GM12891 (cell line): ENCODE data around the gene PRPSAP2.
"Not testable (repeated sequence)": the region's sequence is repeated elsewhere in the genome, so short reads cannot be mapped to it uniquely, and the experiment has no call there.

Experiments used
- DNase-seq: peaks from one replicate; pipeline ENCODE4 v3.0.0; 2011; ENCODE audit warnings: low spot score; ENCODE audit not compliant: insufficient read length
- FAIRE-seq: peaks from 2 replicates; lab custom pipeline; 2011; peaks lifted over from hg19 to GRCh38; lab: Jason Lieb, UNC
- PAX5 ChIP-seq: IDR thresholded peaks from 2 replicates; pipeline ENCODE4 v1.6.1; 2011; ENCODE audit warnings: low read length, moderate library complexity, mild to moderate bottlenecking; ENCODE audit not compliant: insufficient read depth, severe bottlenecking
- POLR2A ChIP-seq: IDR thresholded peaks from 2 replicates; pipeline ENCODE4 v1.6.1; 2011; ENCODE audit warnings: low read depth, low read length, control low read depth
- POLR2AphosphoS5 ChIP-seq: IDR thresholded peaks from 2 replicates; pipeline ENCODE4 v1.6.1; 2011; ENCODE audit warnings: low read depth, low read length, control low read depth
- POU2F2 ChIP-seq: IDR thresholded peaks from 2 replicates; pipeline ENCODE4 v1.6.1; 2011; ENCODE audit warnings: low read depth, mild to moderate bottlenecking, control low read depth, low read length, moderate library complexity
- SPI1 ChIP-seq: IDR thresholded peaks from 2 replicates; pipeline ENCODE4 v1.6.1; 2011; ENCODE audit warnings: low read depth, low read length, control low read depth
- TAF1 ChIP-seq: IDR thresholded peaks from 2 replicates; pipeline ENCODE4 v1.6.1; 2011; ENCODE audit warnings: low read depth, low read length, control low read depth

The PRPSAP2 gene

DNA sequence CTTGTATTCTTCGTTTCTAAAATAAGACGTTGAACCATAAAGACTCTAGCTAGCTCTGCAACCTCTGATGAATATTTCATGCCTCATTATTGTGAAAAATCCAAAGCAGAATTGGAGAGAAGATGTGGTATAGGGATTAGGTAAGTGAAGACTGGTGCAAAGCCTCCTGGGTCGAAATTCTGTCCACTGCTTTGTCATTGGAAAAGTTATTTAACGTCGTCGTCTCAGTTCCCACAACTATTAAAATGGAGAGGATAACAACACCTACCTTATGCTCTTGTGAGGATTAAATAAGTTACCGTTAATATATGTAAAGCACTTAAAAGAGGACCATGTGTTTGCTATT lies 1.4 kb upstream of the PRPSAP2 start:
- TF ChIP-seq TAF1 = no peak
- no peak for TF ChIP-seq POLR2A
- TF ChIP-seq POU2F2 = no peak
- no peak for TF ChIP-seq SPI1
- no peak for TF ChIP-seq PAX5
- TF ChIP-seq POLR2AphosphoS5 = no peak
- DNase-seq (no peak), FAIRE-seq (no peak)

GRCh38 chr17:18858567-18859245 lies 775 bp downstream of the PRPSAP2 start:
- no peak for DNase-seq
- TF ChIP-seq SPI1 = no peak
- 0 out of 2 replicates have a peak, but pooled peaks have one; percentile 13 for TF ChIP-seq POLR2A
- TF ChIP-seq PAX5 = no peak
- TF ChIP-seq POU2F2 = no peak
- TF ChIP-seq TAF1 = no peak
- TF ChIP-seq POLR2AphosphoS5 = no peak
- no peak for FAIRE-seq

- DNase-seq (no peak), FAIRE-seq (peak; percentile 58)
- TF ChIP-seq PAX5 (no peak), SPI1 (no peak), POLR2A (no peak), POU2F2 (no peak), TAF1 (no peak), POLR2AphosphoS5 (no peak)
Measured at GRCh38 chr17:18859256-18859655, 1.3 kb downstream of the PRPSAP2 start.

- FAIRE-seq (peak; percentile 82), DNase-seq (no peak)
- no peak for TF ChIP-seq TAF1
- peak; percentile 42; the same call in 1 of the 2 replicates for TF ChIP-seq SPI1
Measured at GRCh38 chr17:18860161-18860972, 2.4 kb downstream of the PRPSAP2 start.

DNA sequence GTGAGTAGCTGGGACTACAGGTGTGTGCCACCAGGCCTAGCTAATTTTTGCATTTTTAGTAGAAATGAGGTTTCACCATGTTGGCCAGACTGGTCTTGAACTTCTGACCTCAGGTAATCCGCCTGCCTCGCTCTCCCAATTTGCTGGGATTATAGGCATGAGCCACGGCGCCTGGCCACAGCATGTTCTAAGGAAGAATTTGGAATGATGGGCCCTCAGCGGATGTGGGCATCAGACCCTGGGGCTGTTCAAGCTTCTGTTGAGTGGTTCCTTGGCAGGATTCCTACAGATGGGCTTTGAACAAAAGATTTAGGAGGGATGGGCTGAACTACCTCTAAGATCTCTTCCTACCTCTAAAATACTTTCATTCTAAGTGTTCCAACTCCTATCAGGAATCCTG lies 4.1 kb downstream of the PRPSAP2 start:
- TF ChIP-seq PAX5 = no peak
- no peak for TF ChIP-seq POU2F2
- no peak for TF ChIP-seq POLR2A
- TF ChIP-seq POLR2AphosphoS5 = no peak
- TF ChIP-seq SPI1 = no peak
- no peak for TF ChIP-seq TAF1
- FAIRE-seq (no peak), DNase-seq (no peak)

DNA sequence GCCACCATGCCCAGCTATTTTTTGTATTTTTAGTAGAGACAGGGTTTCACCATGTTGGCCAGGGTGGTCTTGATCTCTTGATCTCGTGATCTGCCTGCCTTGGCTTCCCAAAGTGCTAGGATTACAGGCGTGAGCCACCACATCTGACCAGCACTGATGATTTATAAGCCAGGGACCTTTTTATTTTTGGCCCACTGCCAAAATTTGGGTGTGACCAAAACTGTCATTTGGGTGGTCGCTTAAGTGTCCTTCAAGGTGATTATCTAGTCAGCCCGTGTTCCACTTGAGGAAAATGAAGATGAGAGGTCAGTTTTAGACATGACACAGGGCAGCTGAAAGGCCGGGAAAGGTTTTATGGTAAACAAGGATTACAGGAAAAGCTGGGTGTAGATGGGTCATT lies 7.1 kb downstream of the PRPSAP2 start:
- not testable (repeated sequence) for FAIRE-seq

GRCh38 chr17:18866866-18867813 lies 9.2 kb downstream of the PRPSAP2 start:
- no peak for TF ChIP-seq SPI1
- TF ChIP-seq POLR2A = no peak
- TF ChIP-seq POU2F2 = no peak
- no peak for TF ChIP-seq TAF1
- FAIRE-seq = no peak
- DNase-seq = no peak

More for the DNA sequence above, 7.1 kb downstream of the PRPSAP2 start:
- not testable (repeated sequence) for DNase-seq

- no peak for TF ChIP-seq POU2F2
- FAIRE-seq (no peak), DNase-seq (no peak)
Measured at GRCh38 chr17:18877104-18877645, 19.2 kb downstream of the PRPSAP2 start.

DNA sequence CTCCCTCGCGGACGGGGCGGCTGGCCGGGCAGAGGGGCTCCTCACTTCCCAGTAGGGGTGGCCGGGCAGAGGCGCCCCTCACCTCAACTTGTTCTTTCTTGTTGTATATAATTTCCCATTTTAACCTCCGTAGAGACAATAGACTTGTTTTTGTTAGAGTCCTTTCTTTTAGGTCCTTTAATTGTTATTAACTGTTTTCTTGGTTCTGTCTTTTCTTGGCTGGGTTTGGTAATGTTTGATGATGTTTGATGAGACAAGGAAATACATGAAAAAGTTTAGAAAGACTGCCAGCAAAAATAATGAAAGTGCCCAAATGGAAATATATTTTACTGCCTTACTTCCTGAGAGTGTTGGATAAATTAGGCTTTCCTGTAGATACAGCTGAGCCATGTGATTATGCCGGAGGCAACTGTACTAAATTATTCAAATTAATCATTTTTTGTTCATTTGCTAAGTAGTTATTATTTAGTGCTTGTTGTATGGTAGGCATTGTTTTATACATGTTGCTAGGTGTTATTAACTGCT lies 30.9 kb downstream of the PRPSAP2 start:
- TF ChIP-seq SPI1 (no peak), POU2F2 (no peak), POLR2AphosphoS5 (no peak), POLR2A (no peak), TAF1 (no peak), PAX5 (no peak)
- FAIRE-seq = no peak
- DNase-seq = no peak

DNA sequence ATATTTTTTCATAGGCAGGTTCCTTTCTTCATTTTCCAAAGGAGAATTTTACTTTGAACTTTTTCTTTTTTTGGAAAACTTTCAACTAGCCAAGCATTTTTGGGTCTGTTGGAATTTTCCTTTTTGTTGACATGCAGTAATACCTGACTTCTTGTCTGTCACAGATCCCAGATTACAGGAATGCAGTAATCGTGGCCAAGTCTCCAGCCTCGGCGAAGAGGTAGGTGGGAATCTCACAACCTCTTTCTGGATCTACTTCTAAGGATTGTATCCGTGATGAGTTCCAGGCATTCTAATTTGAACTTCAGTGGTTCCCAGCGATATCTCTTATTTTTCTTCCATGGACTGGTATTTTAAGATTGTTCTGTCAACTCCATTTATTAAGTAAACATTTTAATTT lies 31.7 kb downstream of the PRPSAP2 start:
- no peak for TF ChIP-seq POU2F2
- TF ChIP-seq POLR2A = no peak
- no peak for TF ChIP-seq SPI1
- no peak for TF ChIP-seq TAF1
- TF ChIP-seq POLR2AphosphoS5 = no peak
- TF ChIP-seq PAX5 = no peak
- DNase-seq = no peak
- FAIRE-seq = no peak
